Left ventricle myocardium superior (tissue), 1 donor: ENCODE results near the gene GAL3ST2. TPM values are rescaled to one million over a fixed set of nuclear protein-coding genes. Genes with fewer than 3 reads are reported as not detected.
"Not testable (repeated sequence)": the region's sequence is repeated elsewhere in the genome, so short reads cannot be mapped to it uniquely, and the experiment has no call there.

Experiments used
- ATAC-seq: fragments of 200-7000 bp; cut with Tn5 transposase; one replicate; pipeline ENCODE4 v1.9.1; 2020; ENCODE audit warnings: mild to moderate bottlenecking, moderate library complexity
- DNase-seq: peaks from one replicate; pipeline ENCODE4 v3.0.0-alpha.2; 2020
- intact Hi-C: fragments of 100-400 bp; cut with micrococcal nuclease; formaldehyde crosslinking; loops from one replicate; pipeline ENCODE4 v1.11.0; 2022
- total RNA-seq: library from RNA; stranded (reverse); fragmentation: NEBNext Ultra II Directional; extraction: Animal tissue kit (Norgen Biotek cat#: 25700); gene quantifications from one replicate; pipeline ENCODE4 v1.2.1, GENCODE V29; 2021
- donor health status: DM: no; HTN: yes; CAD: no; lungs with severe emphysema.

Gene GAL3ST2
- total RNA-seq, 1 donor from 2014 or later, result not detected

- intact Hi-C loops, result no loop called here
- DNase-seq (peak; percentile 18), ATAC-seq (no peak)
These were observed 1.3 kb downstream of the GAL3ST2 start for GRCh38 chr2:241777686-241778627.

GRCh38 chr2:241780939-241781569, 4.4 kb downstream of the GAL3ST2 start:
- intact Hi-C loops, result no loop called here
- ATAC-seq, result no peak
- no peak for DNase-seq

- ATAC-seq, DNase-seq, intact Hi-C loops: not testable (repeated sequence)
These were observed 5.4 kb downstream of the GAL3ST2 start for GRCh38 chr2:241782053-241782452.

- ATAC-seq (no peak), DNase-seq (no peak)
- intact Hi-C loops, result no loop called here
These were observed 11.5 kb downstream of the GAL3ST2 start for GRCh38 chr2:241788135-241788534.

- no peak for ATAC-seq
- no peak for DNase-seq
- intact Hi-C loops, result no loop called here
These were observed 11.9 kb downstream of the GAL3ST2 start for GRCh38 chr2:241788572-241788971.

GRCh38 chr2:241791385-241791784, 14.8 kb downstream of the GAL3ST2 start:
- ATAC-seq, DNase-seq, intact Hi-C loops: not testable (repeated sequence)

- ATAC-seq (no peak), DNase-seq (no peak)
- intact Hi-C loops, result no loop called here
These were observed 16.8 kb downstream of the GAL3ST2 start for GRCh38 chr2:241793385-241793784.

GRCh38 chr2:241794250-241794823, 17.7 kb downstream of the GAL3ST2 start:
- DNase-seq (peak; percentile 22), ATAC-seq (no peak)
- intact Hi-C loops, result no loop called here

GRCh38 chr2:241795021-241795999, 18.7 kb downstream of the GAL3ST2 start:
- ATAC-seq (no peak), DNase-seq (no peak)
- intact Hi-C loops, result no loop called here

GRCh38 chr2:241796209-241796608, 19.6 kb downstream of the GAL3ST2 start:
- intact Hi-C loops, result no loop called here
- DNase-seq, result no peak

GRCh38 chr2:241796610-241797138, 20.1 kb downstream of the GAL3ST2 start:
- no peak for ATAC-seq
- peak; percentile 20 for DNase-seq
- intact Hi-C loops, result no loop called here

More at GRCh38 chr2:241796209-241796608, 19.6 kb downstream of the GAL3ST2 start:
- no peak for ATAC-seq

GRCh38 chr2:241797441-241798080, 20.9 kb downstream of the GAL3ST2 start:
- ATAC-seq, result no peak
- peak; percentile 17 for DNase-seq
- intact Hi-C loops, result no loop called here

GRCh38 chr2:241798081-241798630, 21.5 kb downstream of the GAL3ST2 start:
- peak; percentile 19 for DNase-seq
- no peak for ATAC-seq
- intact Hi-C loops, result no loop called here

GRCh38 chr2:241798631-241799521, 22.3 kb downstream of the GAL3ST2 start:
- intact Hi-C loops, result no loop called here
- ATAC-seq, result no peak
- DNase-seq, result peak; percentile 19

- intact Hi-C loops, result no loop called here
- ATAC-seq (no peak), DNase-seq (no peak)
These were observed 23.0 kb downstream of the GAL3ST2 start for GRCh38 chr2:241799522-241800197.

- ATAC-seq, intact Hi-C loops, DNase-seq: not testable (repeated sequence)
These were observed 23.7 kb downstream of the GAL3ST2 start for GRCh38 chr2:241800198-241800903.
